Neural progenitor cell (in vitro differentiated cells): ENCODE results near the gene LIN9.

ENCODE experiments used
- CTCF ChIP-seq: fragments of 200-600 bp; sonication (generic); IDR thresholded peaks from 2 replicates; pipeline ENCODE4 v1.5.1; 2017; ENCODE audit warnings: antibody characterized with exemption, mild to moderate bottlenecking
- EZH2 ChIP-seq: fragments of 200-600 bp; sonication (generic); IDR thresholded peaks from 2 replicates; pipeline ENCODE4 v1.6.1; 2017; ENCODE audit warnings: antibody characterized with exemption, mild to moderate bottlenecking, moderate library complexity
- EZH2phosphoT487 ChIP-seq: fragments of 200-600 bp; sonication (generic); IDR thresholded peaks from 2 replicates; pipeline ENCODE4 v1.6.1; 2017; ENCODE audit warnings: antibody characterized with exemption

- TF ChIP-seq CTCF: peak; percentile 44
- no peak for TF ChIP-seq EZH2phosphoT487
- no peak for TF ChIP-seq EZH2
These were observed 126.8 kb downstream of the LIN9 start for GRCh38 chr1:226181996-226182714.
